Measurements from ENCODE around the gene CFAP299. TPM values are rescaled to one million over a fixed set of nuclear protein-coding genes. Genes with fewer than 3 reads are reported as not detected.

Gene CFAP299
- total and polyA plus RNA-seq, 2 donors (not counting 3 experiments of a cell fraction or from before 2014, with no cell fraction given), result not detected

GRCh38 chr4:80295826-80296225, 39.7 kb upstream of the CFAP299 start:
- Histone ChIP-seq H4K20me1 (replicated peaks; ENCODE audit: control insufficient read depth, extremely low read depth, insufficient read depth, low read length) (no peaks in the 10 kb centered on the region), H2AFZ (ENCODE audit: low read depth, low read length) (no peak overlapping the region), H3K36me3 (ENCODE audit: control insufficient read depth in 2 of 2, extremely low read depth in 1 of 2, insufficient read depth in 2 of 2, low read length in 2 of 2) (no peaks in the 10 kb centered on the region), H3K79me2 (ENCODE audit: control insufficient read depth, insufficient read depth, low read length) (no peaks in the 10 kb centered on the region), H3K27ac (ENCODE audit: insufficient read depth, low read depth, low read length) (no peak overlapping the region), H3K9ac (replicated peaks; ENCODE audit: extremely low read depth, insufficient read depth, low read length) (no peak overlapping the region), H3K4me1 (ENCODE audit: control insufficient read depth, extremely low read depth, insufficient read depth, low read length) (no peaks in the 10 kb centered on the region), H3K27me3 (ENCODE audit: control insufficient read depth in 2 of 2, insufficient read depth in 2 of 2, low read length in 2 of 2) (peaks cover 2 to 20% of the 10 kb centered on the region in 2 experiments), H3K9me3 (replicated peaks; ENCODE audit: control insufficient read depth, insufficient read depth, low read length) (no peaks in the 10 kb centered on the region), H3K4me2 (ENCODE audit: insufficient read depth, low read length) (no peak overlapping the region), H3K4me3 (replicated peaks in 1 of 3; ENCODE audit: insufficient read depth in 1 of 3, low read depth in 1 of 3, low read length in 3 of 3) (no peak overlapping the region), H3K9me1 (replicated peaks; ENCODE audit: control insufficient read depth, extremely low read depth, insufficient read depth, low read length) (no peaks in the 10 kb centered on the region)
- no TSS peak for BruUV-seq (replicated peaks)
- intact Hi-C loops (cut with micrococcal nuclease) (no loop called here), dilution Hi-C loops (cut with MboI; ENCODE audit: extremely low pct_ligation_motif_present, low sequenced_read_pairs) (no loop called here)
- TF ChIP-seq MAX (IDR thresholded peaks at IDR 0.05; ENCODE audit: insufficient read depth, insufficient read length) (no peak), EZH2 (IDR thresholded peaks at IDR 0.05; ENCODE audit: borderline replicate concordance, low read depth, low read length, severe bottlenecking) (no peak), CTCF (IDR thresholded peaks at IDR 0.05; ENCODE audit: extremely low read depth in 1 of 2, insufficient read depth in 1 of 2, low read depth in 1 of 2, low read length in 2 of 2) (no peak), JUN (IDR thresholded peaks at IDR 0.05; ENCODE audit: borderline replicate concordance, insufficient read depth, insufficient read length, low read depth) (no peak), POLR2AphosphoS5 (IDR thresholded peaks at IDR 0.05; ENCODE audit: insufficient read depth, low read depth, low read length) (no peak)
- FAIRE-seq, result no peak
- CTCF ChIA-PET, result interaction anchor here (1.3 kb wide), 1 partner anchor 40 kb away, joined by 4 read pairs; the partner anchor contains the start of gene CFAP299
- POLR2A ChIA-PET, result no interaction called here
- DNase-seq (ENCODE audit: low read depth, low spot score), result no peak

- dilution Hi-C loops (cut with MboI; ENCODE audit: extremely low pct_ligation_motif_present, low sequenced_read_pairs), result no loop called here
Observed at GRCh38 chr4:80301884-80302283, 33.6 kb upstream of the CFAP299 start.

More at GRCh38 chr4:80301884-80302283, 33.6 kb upstream of the CFAP299 start:
- DNase-seq (ENCODE audit: low read depth, low spot score) (no peak), FAIRE-seq (no peak)
- H3K79me2 ChIP-seq (ENCODE audit: control insufficient read depth, insufficient read depth, low read length), result no peaks in the 10 kb centered on the region
- POLR2A ChIA-PET, result no interaction called here
- no peak overlapping the region for H3K9ac ChIP-seq (replicated peaks; ENCODE audit: extremely low read depth, insufficient read depth, low read length)
- H3K9me3 ChIP-seq (replicated peaks; ENCODE audit: control insufficient read depth, insufficient read depth, low read length), result no peaks in the 10 kb centered on the region
- no peak overlapping the region for H3K4me3 ChIP-seq (replicated peaks in 1 of 3; ENCODE audit: insufficient read depth in 1 of 3, low read depth in 1 of 3, low read length in 3 of 3)
- H2AFZ ChIP-seq (ENCODE audit: low read depth, low read length), result no peak overlapping the region
- no peak overlapping the region for H3K4me2 ChIP-seq (ENCODE audit: insufficient read depth, low read length)
- BruUV-seq (replicated peaks), result no TSS peak
- no peaks in the 10 kb centered on the region for H3K36me3 ChIP-seq (ENCODE audit: control insufficient read depth in 2 of 2, extremely low read depth in 1 of 2, insufficient read depth in 2 of 2, low read length in 2 of 2)
- intact Hi-C loops (cut with micrococcal nuclease), result no loop called here
- peaks cover 8% of the 10 kb centered on the region for H3K4me1 ChIP-seq (ENCODE audit: control insufficient read depth, extremely low read depth, insufficient read depth, low read length)
- CTCF ChIA-PET, result interaction anchor here (0.6 to 1.3 kb wide), 3 partner anchors 15 to 88 kb away, joined by 3 to 4 read pairs (median 3); no protein-coding TSS in a partner anchor
- TF ChIP-seq MYC (IDR thresholded peaks at IDR 0.05; ENCODE audit: low read depth, low read length) (no peak), CTCF (IDR thresholded peaks at IDR 0.05; ENCODE audit: extremely low read depth in 1 of 2, insufficient read depth in 1 of 2, low read depth in 1 of 2, low read length in 2 of 2) (no peak), JUN (IDR thresholded peaks at IDR 0.05; ENCODE audit: borderline replicate concordance, insufficient read depth, insufficient read length, low read depth) (no peak), POLR2AphosphoS5 (IDR thresholded peaks at IDR 0.05; ENCODE audit: insufficient read depth, low read depth, low read length) (no peak), MAX (IDR thresholded peaks at IDR 0.05; ENCODE audit: insufficient read depth, insufficient read length) (no peak), EZH2 (IDR thresholded peaks at IDR 0.05; ENCODE audit: borderline replicate concordance, low read depth, low read length, severe bottlenecking) (no peak), POLR2A (IDR thresholded peaks at IDR 0.05; ENCODE audit: low read depth, low read length) (no peak), FOS (IDR thresholded peaks at IDR 0.05; ENCODE audit: borderline replicate concordance, insufficient read depth, low read length) (no peak), GATA2 (IDR thresholded peaks at IDR 0.05; ENCODE audit: insufficient read depth, insufficient read length, low read depth, low read length) (no peak)
- no peaks in the 10 kb centered on the region for H4K20me1 ChIP-seq (replicated peaks; ENCODE audit: control insufficient read depth, extremely low read depth, insufficient read depth, low read length)
- H3K27ac ChIP-seq (ENCODE audit: insufficient read depth, low read depth, low read length), result no peak overlapping the region
- H3K9me1 ChIP-seq (replicated peaks; ENCODE audit: control insufficient read depth, extremely low read depth, insufficient read depth, low read length), result no peaks in the 10 kb centered on the region
- peaks cover 0 to 6% of the 10 kb centered on the region in 2 experiments for H3K27me3 ChIP-seq (ENCODE audit: control insufficient read depth in 2 of 2, insufficient read depth in 2 of 2, low read length in 2 of 2)

Data from endothelial cell of umbilical vein (primary cell).